Hindlimb muscle (tissue), 1 donor: Measurements from ENCODE around the gene NELL1. TPM values are rescaled to one million over a fixed set of nuclear protein-coding genes. Genes with fewer than 3 reads are reported as not detected.
A peak's percentile ranks its signal among the peaks of the same experiment; 100 is the strongest.

Experiments
- DNase-seq: peaks from one replicate; pipeline ENCODE4 v3.0.0-alpha.2; 2013
- polyA plus RNA-seq: library from polyadenylated mRNA; unstranded; fragments of 120-200 nt; gene quantifications from one replicate; pipeline ENCODE4 v1.2.1, GENCODE V29; 2013; ENCODE audit not compliant: insufficient read length

NELL1 gene
- polyA plus RNA-seq, 1 donor, result 3.2 TPM

DNA sequence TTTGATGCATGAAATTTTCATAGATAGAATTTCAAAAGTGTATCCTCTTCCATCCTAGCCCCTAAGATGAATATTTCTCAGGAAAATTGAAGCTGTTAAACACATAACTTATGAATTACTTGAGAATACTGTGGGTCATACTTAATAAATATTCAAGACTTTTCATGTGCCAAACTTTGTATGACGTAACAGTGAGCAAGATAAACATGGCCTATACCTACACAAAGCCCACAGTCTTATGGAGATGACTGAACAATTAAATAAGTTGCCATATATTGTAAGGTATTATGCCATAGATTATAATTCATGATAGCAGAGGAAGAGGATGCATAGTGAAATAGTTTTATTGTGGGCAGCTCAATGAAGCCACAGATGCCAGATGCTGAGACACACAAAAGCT, 902.8 kb downstream of the NELL1 start:
- DNase-seq, result no peak

DNA sequence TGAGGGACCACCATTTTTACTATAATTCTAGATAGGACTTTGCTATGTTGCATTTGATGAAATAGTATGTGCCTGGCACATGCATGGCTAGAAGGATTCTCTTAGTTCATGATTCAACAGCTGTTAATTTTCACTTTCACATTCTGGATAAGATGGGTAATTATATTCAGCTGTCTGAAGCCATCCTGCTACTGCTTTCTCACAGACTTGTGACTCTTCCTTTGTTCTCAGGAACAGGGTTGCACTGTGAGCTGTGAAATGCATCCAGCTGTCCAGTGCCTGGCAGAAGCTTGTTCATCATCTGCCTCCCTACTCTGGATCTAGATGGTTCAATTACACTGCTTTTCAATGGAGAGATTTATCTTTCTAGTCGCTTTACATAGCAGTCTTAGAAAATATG, 913.4 kb downstream of the NELL1 start:
- peak; percentile 13 for DNase-seq

DNA sequence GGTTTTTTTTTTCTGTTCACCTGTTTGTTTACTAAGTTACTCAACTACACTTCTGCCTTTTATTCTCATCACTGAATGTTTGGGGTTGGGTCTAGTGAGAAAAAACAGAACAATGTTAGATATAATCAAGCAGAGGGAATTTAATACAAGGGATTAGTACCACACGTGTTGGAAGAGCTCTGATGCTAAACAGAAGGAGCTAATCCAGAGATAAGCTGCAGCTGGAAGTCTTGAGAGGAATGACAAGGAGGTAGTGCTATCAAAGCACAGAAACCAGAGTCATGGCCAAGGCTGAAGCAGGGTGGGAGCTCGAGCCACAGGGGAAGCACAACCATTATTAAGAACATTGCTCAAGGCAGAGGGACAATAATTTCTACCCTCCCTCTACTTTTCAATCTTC, 919.4 kb downstream of the NELL1 start:
- DNase-seq, result no peak

DNA sequence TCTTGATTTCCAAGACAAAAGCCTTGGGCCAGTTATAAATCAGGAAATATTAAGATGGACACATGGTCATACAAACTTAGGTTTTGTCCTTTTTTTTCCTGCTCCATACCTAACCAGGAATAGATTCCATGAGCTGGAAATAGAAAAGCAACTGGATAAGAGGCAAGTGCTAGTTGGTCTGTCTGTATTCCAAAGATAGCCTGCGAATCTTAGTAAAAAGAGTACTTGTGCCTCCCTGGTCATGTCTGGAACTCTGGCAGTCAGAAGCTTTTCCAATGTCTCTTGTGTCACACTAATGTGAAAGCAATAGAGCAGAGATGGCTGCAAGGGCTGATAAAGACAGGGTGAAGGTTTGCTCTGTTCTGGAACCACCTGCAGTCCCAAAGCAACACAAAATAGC, 933.3 kb downstream of the NELL1 start:
- no peak for DNase-seq

DNA sequence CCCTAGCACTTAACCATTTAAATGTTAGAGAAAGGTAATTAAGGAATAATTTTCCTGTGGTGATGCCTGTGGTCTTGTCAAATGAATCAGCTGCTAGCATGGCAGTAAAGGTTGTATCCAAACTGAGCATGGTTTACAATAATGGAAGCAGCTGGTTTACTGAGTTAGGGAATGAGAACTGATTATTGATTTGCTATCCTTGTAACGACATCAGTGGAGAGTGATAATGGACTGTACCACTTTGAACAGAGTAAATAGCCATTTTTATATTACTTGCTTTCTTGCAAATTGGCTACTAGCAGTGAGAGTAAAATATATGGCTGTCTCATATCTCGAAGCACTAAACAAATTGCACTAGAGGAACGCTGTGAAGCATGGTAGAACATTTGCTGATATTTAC, 934.5 kb downstream of the NELL1 start:
- no peak for DNase-seq

DNA sequence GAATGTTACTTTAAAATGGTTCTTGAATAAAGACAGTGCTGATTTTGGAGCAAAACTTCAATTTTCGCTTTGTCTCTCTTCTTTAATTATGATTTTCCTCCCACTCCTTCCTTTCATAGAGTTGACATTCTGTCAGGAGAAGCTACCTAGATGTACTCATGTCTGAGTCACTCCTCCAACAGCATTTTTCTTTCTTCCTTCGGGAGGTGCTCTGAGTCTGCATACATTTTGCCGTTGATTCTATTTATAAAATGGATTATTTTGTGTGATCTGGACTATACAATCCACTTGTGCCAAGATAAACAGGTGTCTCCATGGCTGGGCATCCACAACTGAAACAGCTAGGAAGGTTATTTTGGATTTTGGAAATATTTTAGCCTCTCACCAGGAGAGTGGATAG, 935.2 kb downstream of the NELL1 start:
- no peak for DNase-seq

DNA sequence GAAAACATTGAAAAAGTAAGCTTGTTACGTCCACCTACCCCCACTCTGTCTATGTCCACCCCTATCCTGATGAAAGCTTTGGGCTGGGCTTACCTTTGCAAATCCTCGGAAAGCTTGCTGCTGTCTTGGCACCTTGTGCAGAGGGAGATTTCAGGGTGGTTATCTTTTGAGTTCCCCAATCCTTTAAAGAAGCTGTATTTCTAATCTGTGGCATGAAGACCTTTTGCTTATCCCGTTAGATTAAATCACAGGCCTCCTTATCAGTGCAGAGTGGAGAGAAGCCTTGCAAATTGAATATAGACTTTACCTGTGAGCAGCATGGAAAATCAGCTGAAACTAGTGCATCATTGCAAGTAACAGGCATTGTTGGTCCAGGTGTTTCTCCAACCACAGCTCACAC, 942.9 kb downstream of the NELL1 start:
- no peak for DNase-seq

DNA sequence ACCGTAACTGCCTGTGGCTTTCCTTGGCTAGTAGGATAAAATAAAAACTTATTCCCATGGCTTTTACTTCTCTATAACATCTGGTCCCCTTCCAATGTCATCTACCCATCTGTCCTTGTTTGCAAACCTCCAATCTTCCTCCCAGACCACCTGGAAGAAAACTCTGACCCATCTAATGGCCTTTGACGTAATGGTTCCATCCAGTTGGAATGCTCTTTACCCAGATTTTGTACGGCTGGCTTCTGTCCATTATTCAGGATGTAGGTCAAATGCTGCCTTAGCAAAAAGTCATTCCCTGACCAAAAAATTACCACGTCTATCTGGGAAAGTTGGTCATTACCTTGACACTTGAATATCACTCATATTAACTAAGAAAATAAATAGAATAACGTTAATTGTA, 945.6 kb downstream of the NELL1 start:
- DNase-seq, result no peak

DNA sequence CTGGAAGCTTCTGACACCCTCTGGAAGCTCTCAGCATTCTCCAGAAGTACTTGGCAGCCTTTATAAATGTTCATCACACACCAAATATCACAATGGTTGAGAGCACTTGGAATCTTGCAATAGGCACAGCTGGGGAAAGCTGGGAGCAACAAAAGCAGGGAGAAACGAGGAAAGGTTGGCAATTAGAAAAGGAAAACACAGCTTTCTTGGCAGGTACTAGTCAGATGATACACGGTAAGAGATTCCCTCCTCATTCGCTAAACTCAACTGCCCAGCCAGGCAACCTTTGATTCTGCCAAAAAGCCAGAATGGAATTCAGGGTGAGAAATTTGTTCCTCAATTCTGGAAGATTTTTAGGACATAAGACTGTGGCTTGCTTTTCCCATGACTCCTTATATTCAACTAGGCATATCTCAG, 946.6 kb downstream of the NELL1 start:
- DNase-seq, result peak; percentile 40

DNA sequence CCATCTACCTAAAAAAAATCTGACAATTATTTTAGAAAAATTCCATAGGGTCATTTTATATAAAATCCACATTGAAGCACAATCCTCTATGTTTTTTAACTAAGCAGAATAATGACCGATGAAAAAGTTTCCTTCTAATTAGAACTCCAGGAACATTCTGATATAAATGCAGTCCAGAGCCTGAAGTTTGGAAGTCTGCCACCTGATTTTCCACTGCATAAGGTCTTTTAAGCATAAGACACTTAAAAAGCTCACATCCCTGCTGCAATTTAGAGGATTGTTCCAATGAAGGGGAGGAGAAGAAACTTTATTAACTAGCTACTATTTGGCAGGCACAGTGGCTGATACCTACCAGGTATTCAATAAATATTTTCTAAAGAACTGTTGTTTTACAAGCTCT, 953.2 kb downstream of the NELL1 start:
- no peak for DNase-seq

DNA sequence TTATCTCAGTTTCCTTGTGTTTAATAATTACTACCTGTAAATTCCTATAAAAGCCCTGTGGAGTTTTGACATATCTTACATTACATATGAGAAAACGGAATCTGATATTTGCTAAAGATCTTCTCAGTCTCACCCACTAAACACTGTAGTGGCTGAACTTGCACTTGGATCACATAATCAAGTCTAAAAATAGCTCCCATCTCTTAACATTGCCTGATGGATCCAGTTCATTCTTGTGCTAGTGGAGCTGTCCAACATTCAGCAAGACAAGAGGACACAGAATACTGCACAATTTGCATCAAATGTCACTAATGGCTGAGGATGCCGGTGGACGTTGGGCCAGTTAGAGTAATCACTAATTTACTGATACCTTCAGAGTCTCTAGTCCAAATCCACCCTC, 953.6 kb downstream of the NELL1 start:
- DNase-seq, result no peak

Other genes starting within 250 kb of the NELL1 start
- gene SLC6A5, start 70.0 kb upstream of the NELL1 start, polyA plus RNA-seq, result not detected